Subcutaneous abdominal adipose tissue (tissue), 5 donors: ENCODE results near the gene TBRG4.

Experiments
- H3K27ac ChIP-seq: one replicate; pipeline ENCODE4 v1.7.0; 2013; ENCODE audit warnings: low read depth, mild to moderate bottlenecking, inconsistent platforms, low read length, moderate library complexity
- H3K27me3 ChIP-seq, 5 donors: one replicate each; pipeline ENCODE4 v1.7.0; 2013; ENCODE audit warnings: low read length in 5 of 5, inconsistent platforms in 1 of 5; ENCODE audit not compliant: control insufficient read depth in 5 of 5, insufficient read depth in 4 of 5
- H3K36me3 ChIP-seq, 5 donors: one replicate each; pipeline ENCODE4 v1.7.0; 2013; ENCODE audit warnings: low read length in 5 of 5; ENCODE audit not compliant: control insufficient read depth in 5 of 5, insufficient read depth in 5 of 5
- H3K4me1 ChIP-seq, 5 donors: one replicate each; pipeline ENCODE4 v1.7.0; 2013; ENCODE audit warnings: low read length in 5 of 5, mild to moderate bottlenecking in 3 of 5, moderate library complexity in 1 of 5; ENCODE audit not compliant: control insufficient read depth in 5 of 5, insufficient read depth in 5 of 5
- H3K4me3 ChIP-seq, 5 donors: one replicate each; pipeline ENCODE4 v1.7.0; 2013; ENCODE audit warnings: low read length in 5 of 5, low read depth in 1 of 5
- H3K9ac ChIP-seq, 5 donors: one replicate each; pipeline ENCODE4 v1.7.0; 2013; ENCODE audit warnings: low read length in 5 of 5, mild to moderate bottlenecking in 4 of 5, moderate library complexity in 3 of 5
- H3K9me3 ChIP-seq, 5 donors: one replicate each; pipeline ENCODE4 v1.7.0; 2013; ENCODE audit warnings: low read length in 5 of 5; ENCODE audit not compliant: control insufficient read depth in 5 of 5
- donor health status: healthy.
- donor health status: healthy.
- donor health status: healthy.
- donor health status: healthy.
- donor health status: healthy.

The TBRG4 gene

GRCh38 chr7:45085619-45086200 is 25.8 kb downstream of the TBRG4 start:
- Histone ChIP-seq H3K9me3 (no peaks in the 10 kb centered on the region), H3K36me3 (no peaks in the 10 kb centered on the region), H3K4me3 (no peak overlapping the region), H3K27ac (no peak overlapping the region), H3K27me3 (peaks cover 0 to 9% (median 4%) of the 10 kb centered on the region in 5 donors), H3K9ac (no peak overlapping the region), H3K4me1 (peaks cover 0 to 39% (median 19%) of the 10 kb centered on the region in 5 donors)

- no peak overlapping the region for H3K4me3 ChIP-seq
- peaks cover 0 to 9% (median 4%) of the 10 kb centered on the region in 5 donors for H3K27me3 ChIP-seq
- no peak overlapping the region for H3K9ac ChIP-seq
- H3K27ac ChIP-seq = no peak overlapping the region
- no peaks in the 10 kb centered on the region for H3K36me3 ChIP-seq
- no peaks in the 10 kb centered on the region for H3K9me3 ChIP-seq
- peaks cover 0 to 39% (median 19%) of the 10 kb centered on the region in 5 donors for H3K4me1 ChIP-seq
Observed at GRCh38 chr7:45084901-45085618, 26.4 kb downstream of the TBRG4 start.

GRCh38 chr7:45084336-45084735 is 27.2 kb downstream of the TBRG4 start:
- peaks cover 0 to 36% (median 19%) of the 10 kb centered on the region in 5 donors for H3K4me1 ChIP-seq
- no peaks in the 10 kb centered on the region for H3K36me3 ChIP-seq
- H3K27ac ChIP-seq = no peak overlapping the region
- H3K27me3 ChIP-seq = peaks cover 0 to 3% (median under 1%) of the 10 kb centered on the region in 5 donors
- H3K9me3 ChIP-seq = no peaks in the 10 kb centered on the region
- H3K4me3 ChIP-seq = no peak overlapping the region
- H3K9ac ChIP-seq = no peak overlapping the region

GRCh38 chr7:45082831-45083331 is 28.6 kb downstream of the TBRG4 start:
- H3K27me3 ChIP-seq = no peaks in the 10 kb centered on the region
- peaks cover 0 to 6% (median 2%) of the 10 kb centered on the region in 5 donors for H3K36me3 ChIP-seq
- H3K9me3 ChIP-seq = no peaks in the 10 kb centered on the region
- peaks cover 0 to 26% (median 10%) of the 10 kb centered on the region in 5 donors for H3K4me1 ChIP-seq
- H3K9ac ChIP-seq = peak overlapping the region in 1 of 5 donors; percentile 19
- H3K4me3 ChIP-seq = no peak overlapping the region
- no peak overlapping the region for H3K27ac ChIP-seq

GRCh38 chr7:45082031-45082830 is 29.3 kb downstream of the TBRG4 start:
- Histone ChIP-seq H3K27ac (no peak overlapping the region), H3K9ac (peak overlapping the region in 1 of 5 donors; percentile 19)

GRCh38 chr7:45081670-45081974 is 29.9 kb downstream of the TBRG4 start:
- no peaks in the 10 kb centered on the region for H3K9me3 ChIP-seq
- H3K27ac ChIP-seq = no peak overlapping the region
- H3K9ac ChIP-seq = no peak overlapping the region
- peaks cover 0 to 23% (median 10%) of the 10 kb centered on the region in 5 donors for H3K4me1 ChIP-seq
- peaks cover 0 to 18% (median 12%) of the 10 kb centered on the region in 5 donors for H3K36me3 ChIP-seq
- H3K27me3 ChIP-seq = no peaks in the 10 kb centered on the region
- no peak overlapping the region for H3K4me3 ChIP-seq

More at GRCh38 chr7:45082031-45082830, 29.3 kb downstream of the TBRG4 start:
- H3K4me1 ChIP-seq = peaks cover 0 to 23% (median 10%) of the 10 kb centered on the region in 5 donors
- H3K27me3 ChIP-seq = no peaks in the 10 kb centered on the region
- no peak overlapping the region for H3K4me3 ChIP-seq
- no peaks in the 10 kb centered on the region for H3K9me3 ChIP-seq
- peaks cover 0 to 12% (median 6%) of the 10 kb centered on the region in 5 donors for H3K36me3 ChIP-seq

GRCh38 chr7:45080958-45081669 is 30.4 kb downstream of the TBRG4 start:
- H3K4me3 ChIP-seq = no peak overlapping the region
- no peaks in the 10 kb centered on the region for H3K27me3 ChIP-seq
- no peak overlapping the region for H3K9ac ChIP-seq
- H3K36me3 ChIP-seq = peaks cover 0 to 24% (median 17%) of the 10 kb centered on the region in 5 donors
- peaks cover 0 to 23% (median 10%) of the 10 kb centered on the region in 5 donors for H3K4me1 ChIP-seq
- H3K27ac ChIP-seq = no peak overlapping the region
- no peaks in the 10 kb centered on the region for H3K9me3 ChIP-seq

- no peak overlapping the region for H3K4me3 ChIP-seq
- H3K9ac ChIP-seq = no peak overlapping the region
- H3K9me3 ChIP-seq = no peaks in the 10 kb centered on the region
- H3K4me1 ChIP-seq = peaks cover 0 to 23% (median 10%) of the 10 kb centered on the region in 5 donors
- H3K27ac ChIP-seq = no peak overlapping the region
- H3K36me3 ChIP-seq = peaks cover 0 to 31% (median 24%) of the 10 kb centered on the region in 5 donors
- no peaks in the 10 kb centered on the region for H3K27me3 ChIP-seq
Observed at GRCh38 chr7:45080265-45080957, 31.1 kb downstream of the TBRG4 start.

- Histone ChIP-seq H3K9me3 (no peaks in the 10 kb centered on the region), H3K27ac (no peak overlapping the region), H3K27me3 (no peaks in the 10 kb centered on the region), H3K9ac (no peak overlapping the region), H3K4me1 (peaks cover 0 to 19% (median 10%) of the 10 kb centered on the region in 5 donors), H3K36me3 (peaks cover 0 to 53% (median 47%) of the 10 kb centered on the region in 5 donors), H3K4me3 (no peak overlapping the region)
Observed at GRCh38 chr7:45078125-45078681, 33.3 kb downstream of the TBRG4 start.
